ENCODE data around the gene ELMOD1.

Gene ELMOD1

GRCh38 chr11:107590460-107591377, at the start of gene ELMOD1:
TSS of gene ELMOD1 (plus strand) at chr11:107591147. CDS start at chr11:107618190, 27,043 bp downstream.
- H3K36me3 ChIP-seq: no peaks in the 10 kb centered on the region
- peaks cover 11% of the 10 kb centered on the region for H3K4me1 ChIP-seq
- peaks cover 32% of the 10 kb centered on the region for H3K27me3 ChIP-seq
- no peaks in the 10 kb centered on the region for H3K9me3 ChIP-seq
- H4K20me1 ChIP-seq: no peaks in the 10 kb centered on the region
- H3K27ac ChIP-seq: no peak within 1 kb of the TSS
- H3K4me2 ChIP-seq: peak within 1 kb of the TSS; percentile 99
- TF ChIP-seq Cebpa-rat (IDR thresholded peaks at IDR 0.05): no peak
- H3K9ac ChIP-seq: peak within 1 kb of the TSS; percentile 71
- peak within 1 kb of the TSS; percentile 75 for H3K4me3 ChIP-seq

GRCh38 chr11:107545101-107545514, 45.8 kb upstream of the ELMOD1 start:
- H3K27me3 ChIP-seq: no peaks in the 10 kb centered on the region
- H3K27ac ChIP-seq: no peak overlapping the region
- no peak for TF ChIP-seq Cebpa-rat (IDR thresholded peaks at IDR 0.05)
- H3K9me3 ChIP-seq: no peaks in the 10 kb centered on the region
- H4K20me1 ChIP-seq: no peaks in the 10 kb centered on the region
- no peaks in the 10 kb centered on the region for H3K4me1 ChIP-seq
- H3K36me3 ChIP-seq: peaks cover 13% of the 10 kb centered on the region
- H3K4me2 ChIP-seq: no peak overlapping the region
- no peak overlapping the region for H3K9ac ChIP-seq
- no peak overlapping the region for H3K4me3 ChIP-seq

GRCh38 chr11:107547961-107548360, 43.0 kb upstream of the ELMOD1 start:
- no peak overlapping the region for H3K4me3 ChIP-seq

GRCh38 chr11:107549253-107549953, 41.5 kb upstream of the ELMOD1 start:
- Histone ChIP-seq H3K4me3 (no peak overlapping the region), H3K4me1 (no peaks in the 10 kb centered on the region), H3K27ac (no peak overlapping the region), H3K4me2 (no peak overlapping the region), H3K9me3 (no peaks in the 10 kb centered on the region), H3K9ac (no peak overlapping the region), H4K20me1 (no peaks in the 10 kb centered on the region), H3K36me3 (peaks cover 27% of the 10 kb centered on the region), H3K27me3 (no peaks in the 10 kb centered on the region)
- no peak for TF ChIP-seq Cebpa-rat (IDR thresholded peaks at IDR 0.05)

More at GRCh38 chr11:107547961-107548360, 43.0 kb upstream of the ELMOD1 start:
- no peaks in the 10 kb centered on the region for H3K27me3 ChIP-seq
- no peaks in the 10 kb centered on the region for H4K20me1 ChIP-seq
- H3K4me1 ChIP-seq: no peaks in the 10 kb centered on the region
- H3K27ac ChIP-seq: no peak overlapping the region
- peaks cover 27% of the 10 kb centered on the region for H3K36me3 ChIP-seq
- no peak overlapping the region for H3K4me2 ChIP-seq
- H3K9me3 ChIP-seq: no peaks in the 10 kb centered on the region
- no peak for TF ChIP-seq Cebpa-rat (IDR thresholded peaks at IDR 0.05)
- H3K9ac ChIP-seq: no peak overlapping the region

GRCh38 chr11:107549954-107550285, 41.0 kb upstream of the ELMOD1 start:
- H3K27me3 ChIP-seq: no peaks in the 10 kb centered on the region
- H4K20me1 ChIP-seq: no peaks in the 10 kb centered on the region
- H3K9ac ChIP-seq: no peak overlapping the region
- no peak overlapping the region for H3K4me3 ChIP-seq
- no peaks in the 10 kb centered on the region for H3K4me1 ChIP-seq
- no peak for TF ChIP-seq Cebpa-rat (IDR thresholded peaks at IDR 0.05)
- peaks cover 27% of the 10 kb centered on the region for H3K36me3 ChIP-seq
- no peaks in the 10 kb centered on the region for H3K9me3 ChIP-seq
- H3K27ac ChIP-seq: no peak overlapping the region
- no peak overlapping the region for H3K4me2 ChIP-seq

- Histone ChIP-seq H3K4me3 (no peak overlapping the region), H3K9ac (no peak overlapping the region), H3K4me2 (no peak overlapping the region), H3K36me3 (peaks cover 27% of the 10 kb centered on the region), H3K27me3 (no peaks in the 10 kb centered on the region), H4K20me1 (no peaks in the 10 kb centered on the region), H3K27ac (no peak overlapping the region), H3K4me1 (no peaks in the 10 kb centered on the region), H3K9me3 (no peaks in the 10 kb centered on the region)
- TF ChIP-seq Cebpa-rat (IDR thresholded peaks at IDR 0.05): no peak
Observed at GRCh38 chr11:107550304-107550703, 40.6 kb upstream of the ELMOD1 start.

- Histone ChIP-seq H3K4me2 (no peak overlapping the region), H3K9me3 (no peaks in the 10 kb centered on the region), H3K27me3 (no peaks in the 10 kb centered on the region), H3K4me1 (peaks cover 31% of the 10 kb centered on the region), H3K36me3 (peaks cover 13% of the 10 kb centered on the region; the same call in 1 of the 2 replicates), H3K27ac (no peak overlapping the region), H3K9ac (no peak overlapping the region), H3K4me3 (no peak overlapping the region), H4K20me1 (no peaks in the 10 kb centered on the region)
- TF ChIP-seq Cebpa-rat (IDR thresholded peaks at IDR 0.05): no peak
Observed at GRCh38 chr11:107561688-107562087, 29.3 kb upstream of the ELMOD1 start.

GRCh38 chr11:107562647-107563208, 28.2 kb upstream of the ELMOD1 start:
- Histone ChIP-seq H4K20me1 (no peaks in the 10 kb centered on the region), H3K4me3 (no peak overlapping the region), H3K9ac (no peak overlapping the region), H3K36me3 (peaks cover 13% of the 10 kb centered on the region; the same call in 1 of the 2 replicates), H3K4me2 (no peak overlapping the region), H3K27me3 (no peaks in the 10 kb centered on the region), H3K27ac (no peak overlapping the region), H3K4me1 (peaks cover 41% of the 10 kb centered on the region), H3K9me3 (no peaks in the 10 kb centered on the region)
- TF ChIP-seq Cebpa-rat (IDR thresholded peaks at IDR 0.05): no peak

- peaks cover 48% of the 10 kb centered on the region for H3K4me1 ChIP-seq
- peak overlapping the region; percentile 82 for H3K4me2 ChIP-seq
- H3K9ac ChIP-seq: 0 out of 2 replicates have a peak overlapping the region, but pooled peaks have one; percentile 19
Observed at GRCh38 chr11:107563702-107564101, 27.2 kb upstream of the ELMOD1 start.

More at GRCh38 chr11:107563702-107564101, 27.2 kb upstream of the ELMOD1 start:
- TF ChIP-seq Cebpa-rat (IDR thresholded peaks at IDR 0.05): no peak
- Histone ChIP-seq H3K36me3 (peaks cover 13% of the 10 kb centered on the region; the same call in 1 of the 2 replicates), H3K4me3 (no peak overlapping the region), H3K27ac (no peak overlapping the region), H3K27me3 (no peaks in the 10 kb centered on the region), H4K20me1 (no peaks in the 10 kb centered on the region), H3K9me3 (no peaks in the 10 kb centered on the region)

Data from BLaER1 (cell line).